Measurements from ENCODE around the gene ZNF664. TPM values are rescaled to one million over a fixed set of nuclear protein-coding genes. Genes with fewer than 3 reads are reported as not detected.

The ZNF664 gene
- total and polyA plus RNA-seq, 9 of the 15 experiments (the other 6 are each of a cell fraction or from before 2014, with no cell fraction given) = 3.3 to 101 (median 63.6) TPM

- TF ChIP-seq L3MBTL2 (IDR thresholded peaks at IDR 0.05) = peak; percentile 41; the same call in 1 of the 2 replicates
- TF ChIP-seq SOX6 (IDR thresholded peaks at IDR 0.05) = no peak
- TF ChIP-seq POLR2AphosphoS2 (IDR thresholded peaks at IDR 0.05; ENCODE audit: low read length) = no peak
- no peak for TF ChIP-seq E2F3 (CRISPR knock-in tag; IDR thresholded peaks at IDR 0.05)
- TF ChIP-seq DACH1 (IDR thresholded peaks at IDR 0.05; ENCODE audit: partially characterized antibody) = no peak
- no peak for TF ChIP-seq FOXA1 (IDR thresholded peaks at IDR 0.05; ENCODE audit: borderline replicate concordance)
- TF ChIP-seq, protein P1, sequence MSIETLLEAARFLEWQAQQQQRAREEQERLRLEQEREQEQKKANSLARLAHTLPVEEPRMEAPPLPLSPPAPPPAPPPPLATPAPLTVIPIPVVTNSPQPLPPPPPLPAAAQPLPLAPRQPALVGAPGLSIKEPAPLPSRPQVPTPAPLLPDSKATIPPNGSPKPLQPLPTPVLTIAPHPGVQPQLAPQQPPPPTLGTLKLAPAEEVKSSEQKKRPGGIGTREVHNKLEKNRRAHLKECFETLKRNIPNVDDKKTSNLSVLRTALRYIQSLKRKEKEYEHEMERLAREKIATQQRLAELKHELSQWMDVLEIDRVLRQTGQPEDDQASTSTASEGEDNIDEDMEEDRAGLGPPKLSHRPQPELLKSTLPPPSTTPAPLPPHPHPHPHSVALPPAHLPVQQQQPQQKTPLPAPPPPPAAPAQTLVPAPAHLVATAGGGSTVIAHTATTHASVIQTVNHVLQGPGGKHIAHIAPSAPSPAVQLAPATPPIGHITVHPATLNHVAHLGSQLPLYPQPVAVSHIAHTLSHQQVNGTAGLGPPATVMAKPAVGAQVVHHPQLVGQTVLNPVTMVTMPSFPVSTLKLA (conservative IDR thresholded peaks at IDR 0.05) = 0 out of 4 replicates have a peak, but pooled peaks have one; percentile 13 to 34
- no peak for TF ChIP-seq TAF15 (IDR thresholded peaks at IDR 0.05; ENCODE audit: low read depth, low read length)
- TF ChIP-seq KDM1A (IDR thresholded peaks at IDR 0.05) = 0 out of 4 replicates have a peak, but pooled peaks of 1 of the 2 experiments have one; percentile 33
- TF ChIP-seq RFX1 (IDR thresholded peaks at IDR 0.05) = no peak
- peak; percentile 96 for TF ChIP-seq ZKSCAN8 (CRISPR knock-in tag; IDR thresholded peaks at IDR 0.05)
- TF ChIP-seq NRF1 (conservative IDR thresholded peaks at IDR 0.05 in 1 of 2, IDR thresholded peaks at IDR 0.05 in 1 of 2) = no peak
- TF ChIP-seq JUN (IDR thresholded peaks at IDR 0.05; ENCODE audit: borderline replicate concordance, low read depth, low read length) = peak; percentile 34; the same call in 1 of the 2 replicates
- no peak for TF ChIP-seq JUN (CRISPR knock-in tag; IDR thresholded peaks at IDR 0.05; ENCODE audit: borderline replicate concordance)
- no peak for TF ChIP-seq ZNF165 (CRISPR knock-in tag; IDR thresholded peaks at IDR 0.05; ENCODE audit: borderline replicate concordance)
- no peak for TF ChIP-seq FOXJ3 (CRISPR knock-in tag; IDR thresholded peaks at IDR 0.05)
- TF ChIP-seq ZC3H11A (IDR thresholded peaks at IDR 0.05; ENCODE audit: low read depth, low read length) = no peak
- no peak for TF ChIP-seq SIN3B (IDR thresholded peaks at IDR 0.05; ENCODE audit: low read depth)
- TF ChIP-seq ZNF584 (CRISPR knock-in tag; IDR thresholded peaks at IDR 0.05; ENCODE audit: low read depth) = 0 out of 2 replicates have a peak, but pooled peaks have one; percentile 61
- no peak for TF ChIP-seq ZNF143 (CRISPR knock-in tag; IDR thresholded peaks at IDR 0.05)
- TF ChIP-seq CBFA2T2 (conservative IDR thresholded peaks at IDR 0.05) = no peak
- TF ChIP-seq SAFB (IDR thresholded peaks at IDR 0.05; ENCODE audit: borderline replicate concordance, low read depth, low read length) = no peak
- no peak for TF ChIP-seq SPI1 (IDR thresholded peaks at IDR 0.05; ENCODE audit: borderline replicate concordance, low read depth, low read length)
- TF ChIP-seq PTRF (tag; IDR thresholded peaks at IDR 0.05) = no peak
- TF ChIP-seq RREB1 (CRISPR knock-in tag; IDR thresholded peaks at IDR 0.05) = no peak
- TF ChIP-seq ZNF239 (CRISPR knock-in tag; IDR thresholded peaks at IDR 0.05) = no peak
Measured at GRCh38 chr12:123998991-123999359, 26.0 kb downstream of the ZNF664 start (continued).
